ENCODE data around the gene USP32.

USP32 gene

DNA sequence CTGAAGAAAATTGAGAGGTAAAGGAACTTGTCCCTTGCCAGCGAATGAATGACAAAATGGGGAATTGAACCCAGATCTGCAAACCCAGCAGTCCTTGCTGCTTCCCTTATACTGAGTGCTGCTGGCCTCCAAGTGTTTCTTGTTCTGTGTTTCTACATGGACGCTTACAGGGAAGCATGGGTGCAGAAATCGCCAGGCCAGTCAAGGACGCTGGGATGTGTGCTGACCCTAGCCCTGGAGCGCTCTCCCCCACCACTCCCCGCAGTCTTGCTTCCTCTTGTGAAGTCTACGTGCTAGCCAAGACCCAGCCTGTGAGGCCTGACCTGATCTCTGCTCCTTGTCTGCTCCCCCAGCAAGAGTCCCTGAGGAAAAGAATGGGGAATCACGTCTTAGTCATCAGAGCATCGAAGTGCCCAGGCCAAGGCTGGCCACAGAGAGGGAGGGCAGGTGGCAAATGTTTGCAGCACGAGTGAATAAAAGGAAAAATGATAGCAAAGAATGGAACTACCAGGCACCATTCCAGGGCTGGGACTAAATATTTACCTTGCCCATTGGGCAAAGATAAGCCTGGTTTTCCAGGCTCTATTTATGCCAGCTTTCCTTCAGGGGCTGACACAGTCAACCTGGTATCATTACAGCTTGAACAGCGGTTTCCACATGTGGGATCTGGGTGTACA is 224.7 kb downstream of the USP32 start:
- CTCF ChIA-PET = interaction anchor here (1.2 to 1.3 kb wide), 2 partner anchors 12 to 25 kb away, joined by 3 to 4 read pairs; no protein-coding TSS in a partner anchor
- POLR2A ChIA-PET = no interaction called here

DNA sequence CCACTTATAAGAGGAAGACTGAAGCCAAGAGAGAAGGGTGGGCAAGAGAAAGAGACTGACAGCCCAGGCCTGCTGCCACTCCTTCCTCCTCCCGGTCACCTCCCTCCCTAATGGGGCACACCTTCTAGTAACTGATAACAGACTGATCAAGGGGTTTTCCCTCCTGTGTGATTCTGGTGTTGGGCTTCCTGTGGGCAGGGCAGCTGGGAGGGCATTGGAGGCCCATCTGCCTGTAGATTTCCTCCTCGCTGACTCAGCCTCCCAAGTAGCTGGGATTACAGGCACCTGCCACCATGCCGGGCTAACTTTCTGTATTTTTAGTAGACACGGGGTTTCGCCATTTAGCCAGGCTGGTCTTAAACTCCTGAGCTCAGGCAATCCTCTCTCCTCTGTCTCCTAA is 226.0 kb downstream of the USP32 start:
- POLR2A ChIA-PET = no interaction called here
- no peak for TF ChIP-seq CTCF (IDR thresholded peaks at IDR 0.05; ENCODE audit: control extremely low read depth, extremely low read depth, low read depth, missing control alignments)
- CTCF ChIA-PET = interaction anchor here (1.3 kb wide), 1 partner anchor 13 kb away, joined by 4 read pairs; no protein-coding TSS in a partner anchor
- no peak for DNase-seq (ENCODE audit: extremely low spot score)

More for the DNA sequence above, 224.7 kb downstream of the USP32 start:
- TF ChIP-seq CTCF (IDR thresholded peaks at IDR 0.05; ENCODE audit: control extremely low read depth, extremely low read depth, low read depth, missing control alignments) = no peak
- no peak for DNase-seq (ENCODE audit: extremely low spot score)

GRCh38 chr17:60165223-60165622 is 226.7 kb downstream of the USP32 start:
- ChIA-PET CTCF (no interaction called here), POLR2A (no interaction called here)
- no peak for DNase-seq (ENCODE audit: extremely low spot score)
- TF ChIP-seq CTCF (IDR thresholded peaks at IDR 0.05; ENCODE audit: control extremely low read depth, extremely low read depth, low read depth, missing control alignments) = no peak

GRCh38 chr17:60164697-60165096 is 227.2 kb downstream of the USP32 start:
- DNase-seq (ENCODE audit: extremely low spot score) = no peak
- no peak for TF ChIP-seq CTCF (IDR thresholded peaks at IDR 0.05; ENCODE audit: control extremely low read depth, extremely low read depth, low read depth, missing control alignments)
- ChIA-PET CTCF (no interaction called here), POLR2A (no interaction called here)

DNA sequence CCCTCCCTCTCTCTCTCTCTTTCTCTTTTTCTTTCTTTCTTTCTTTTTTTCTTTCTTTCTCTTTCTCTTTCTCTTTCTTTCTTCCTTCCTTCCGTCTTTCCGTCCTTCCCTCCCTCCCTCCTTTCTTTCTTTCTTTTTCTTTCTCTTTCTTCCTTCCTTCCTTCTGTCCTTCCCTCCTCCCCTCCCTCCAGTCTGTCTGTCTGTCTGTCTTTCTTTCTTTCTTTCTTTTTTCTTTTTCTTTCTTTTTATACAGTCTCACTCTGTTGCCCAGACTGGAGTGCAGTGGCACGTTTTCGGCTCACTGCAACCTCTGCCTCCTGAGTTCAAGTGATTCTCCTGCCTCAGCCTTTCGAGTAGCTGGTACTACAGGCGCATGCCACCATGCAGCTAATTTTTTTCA is 227.8 kb downstream of the USP32 start:
- CTCF ChIA-PET = no interaction called here
- no peak for TF ChIP-seq CTCF (IDR thresholded peaks at IDR 0.05; ENCODE audit: control extremely low read depth, extremely low read depth, low read depth, missing control alignments)
- POLR2A ChIA-PET = no interaction called here
- DNase-seq (ENCODE audit: extremely low spot score) = no peak

GRCh38 chr17:60163108-60163784 is 228.7 kb downstream of the USP32 start:
- DNase-seq (ENCODE audit: extremely low spot score) = no peak
- POLR2A ChIA-PET = no interaction called here

More at GRCh38 chr17:60163108-60163784, 228.7 kb downstream of the USP32 start:
- no peak for TF ChIP-seq CTCF (IDR thresholded peaks at IDR 0.05; ENCODE audit: control extremely low read depth, extremely low read depth, low read depth, missing control alignments)
- CTCF ChIA-PET = no interaction called here
